ENCODE results near the gene LUZP1.

Gene LUZP1

DNA sequence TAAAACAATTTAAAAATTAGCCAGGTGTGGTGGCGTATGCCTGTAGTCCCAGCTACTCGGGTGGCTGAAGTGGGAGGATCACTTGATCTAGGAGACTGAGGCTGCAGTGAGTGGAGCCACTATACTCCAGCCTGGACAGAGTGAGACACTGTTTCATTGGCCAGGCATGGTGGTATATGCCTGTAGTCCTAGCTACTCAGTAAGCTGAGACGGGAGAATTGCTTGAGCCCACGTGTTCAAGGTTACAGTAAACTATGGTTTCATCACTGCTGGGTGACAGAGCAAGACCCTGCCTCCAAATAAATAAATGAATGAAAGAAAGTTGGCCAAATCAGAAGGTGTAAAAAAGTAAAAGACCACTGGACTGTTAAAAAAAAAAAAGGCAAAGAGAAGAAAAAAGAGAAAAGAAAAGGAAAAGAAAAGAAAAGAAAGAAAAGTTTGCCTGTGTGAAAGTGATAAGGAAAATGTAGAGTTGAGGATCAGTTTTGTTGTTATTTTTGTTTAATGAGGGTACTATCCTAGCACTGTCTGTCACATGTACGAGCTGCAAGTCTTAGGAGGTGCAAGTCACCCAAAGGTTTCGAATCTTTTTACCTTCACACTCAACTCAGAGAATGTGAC is 52.3 kb downstream of the LUZP1 start:
- no peak for DNase-seq (ENCODE audit: low read depth)

GRCh38 chr1:23114424-23115079 is 54.1 kb downstream of the LUZP1 start:
- DNase-seq (ENCODE audit: low read depth), result no peak

DNA sequence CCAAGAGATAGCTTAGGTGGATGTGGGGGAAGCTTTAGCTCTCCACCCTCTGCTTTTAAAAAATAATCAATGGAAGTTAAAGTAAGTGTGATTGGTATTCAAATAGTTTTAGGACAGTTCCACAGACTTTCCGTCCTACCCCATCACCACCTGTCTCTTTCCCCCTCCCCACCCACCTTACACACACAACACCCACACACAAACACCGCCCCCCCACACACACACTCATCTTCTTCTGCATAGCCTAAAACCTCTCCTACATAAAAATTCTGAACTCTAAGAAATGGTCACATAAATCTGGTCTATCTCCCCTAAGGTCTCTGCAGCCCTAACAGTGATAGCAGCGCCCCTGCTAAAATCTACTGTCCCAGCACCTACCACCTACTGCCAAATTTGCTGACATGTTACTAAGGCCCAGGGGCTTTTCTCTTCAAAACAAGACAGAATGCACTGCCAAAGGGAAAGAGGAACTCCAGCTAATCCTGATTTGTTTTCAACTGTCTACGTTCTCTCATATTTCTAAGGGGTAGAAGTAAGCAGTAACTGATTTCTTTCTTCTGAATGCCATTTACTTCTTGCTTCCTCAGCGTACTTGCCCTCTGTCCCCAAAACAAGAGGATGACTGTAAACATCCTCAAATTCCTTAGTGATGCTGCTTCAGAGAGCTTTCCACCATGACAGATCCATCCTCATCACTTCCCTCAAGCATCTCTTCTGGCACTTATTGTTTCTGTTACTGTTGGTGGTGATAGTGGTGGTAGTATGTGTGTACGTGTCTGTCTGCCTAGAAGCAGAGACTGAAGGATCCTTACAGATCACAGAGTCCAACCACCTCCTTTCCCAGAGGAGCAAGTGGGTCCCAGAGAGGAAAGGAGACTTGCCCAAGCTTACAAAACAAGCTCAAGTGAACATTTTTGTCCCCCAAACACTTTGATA is 56.8 kb downstream of the LUZP1 start:
- DNase-seq (ENCODE audit: low read depth), result no peak

DNA sequence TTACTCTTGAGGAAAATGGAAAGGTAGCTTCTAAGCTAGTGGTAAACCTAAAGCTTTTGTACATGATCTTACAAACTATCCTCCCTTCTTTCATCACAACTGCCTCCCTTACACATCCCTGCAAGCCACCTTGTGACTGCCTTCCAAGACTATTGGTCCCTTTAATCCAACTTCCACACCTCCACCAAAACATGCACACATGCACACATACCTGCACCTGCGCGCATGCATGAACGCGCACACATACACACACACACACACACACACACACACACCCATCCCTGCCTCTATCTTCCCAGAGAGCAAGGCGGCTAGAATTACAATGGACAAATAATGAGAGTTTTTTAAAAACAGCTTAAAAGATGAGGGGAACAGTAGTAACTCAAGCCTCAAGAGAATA is 58.3 kb downstream of the LUZP1 start:
- no peak for DNase-seq (ENCODE audit: low read depth)

DNA sequence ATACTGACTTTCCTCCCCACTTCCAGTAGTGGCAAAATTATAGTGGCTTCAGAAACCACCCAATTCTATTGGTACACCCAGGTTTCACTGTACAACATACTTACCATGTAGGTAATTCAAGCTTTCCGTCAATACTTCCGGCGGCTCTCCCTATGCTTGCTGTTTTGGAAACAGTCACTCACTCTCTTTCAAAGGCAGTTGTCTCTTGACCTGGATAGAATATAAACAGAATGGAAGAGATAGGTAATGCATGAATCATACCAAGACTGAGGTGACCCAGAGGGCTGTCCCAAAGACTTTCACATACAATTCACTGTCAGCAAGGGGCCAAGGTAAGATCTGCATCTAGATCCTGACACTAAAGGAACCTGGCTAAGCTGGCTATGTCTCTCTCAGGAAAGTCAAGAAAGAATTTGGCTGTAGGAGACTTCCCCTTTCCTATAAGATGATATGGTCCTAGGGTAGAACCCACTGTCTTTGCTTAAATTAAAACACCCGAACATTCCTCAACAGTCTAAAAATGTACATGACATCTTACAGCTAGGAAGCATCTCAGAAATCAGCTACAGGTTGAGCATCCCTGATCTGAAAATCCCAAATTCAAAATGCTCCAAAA is 59.6 kb downstream of the LUZP1 start:
- DNase-seq (ENCODE audit: low read depth), result no peak

GRCh38 chr1:23103001-23103889 is 65.4 kb downstream of the LUZP1 start:
- DNase-seq (ENCODE audit: low read depth), result no peak

GRCh38 chr1:23102289-23102688 is 66.4 kb downstream of the LUZP1 start:
- no peak for DNase-seq (ENCODE audit: low read depth)

GRCh38 chr1:23101887-23102286 is 66.8 kb downstream of the LUZP1 start:
- DNase-seq (ENCODE audit: low read depth), result no peak

- no peak for DNase-seq (ENCODE audit: low read depth)
These were observed 67.4 kb downstream of the LUZP1 start for GRCh38 chr1:23101101-23101827.

DNA sequence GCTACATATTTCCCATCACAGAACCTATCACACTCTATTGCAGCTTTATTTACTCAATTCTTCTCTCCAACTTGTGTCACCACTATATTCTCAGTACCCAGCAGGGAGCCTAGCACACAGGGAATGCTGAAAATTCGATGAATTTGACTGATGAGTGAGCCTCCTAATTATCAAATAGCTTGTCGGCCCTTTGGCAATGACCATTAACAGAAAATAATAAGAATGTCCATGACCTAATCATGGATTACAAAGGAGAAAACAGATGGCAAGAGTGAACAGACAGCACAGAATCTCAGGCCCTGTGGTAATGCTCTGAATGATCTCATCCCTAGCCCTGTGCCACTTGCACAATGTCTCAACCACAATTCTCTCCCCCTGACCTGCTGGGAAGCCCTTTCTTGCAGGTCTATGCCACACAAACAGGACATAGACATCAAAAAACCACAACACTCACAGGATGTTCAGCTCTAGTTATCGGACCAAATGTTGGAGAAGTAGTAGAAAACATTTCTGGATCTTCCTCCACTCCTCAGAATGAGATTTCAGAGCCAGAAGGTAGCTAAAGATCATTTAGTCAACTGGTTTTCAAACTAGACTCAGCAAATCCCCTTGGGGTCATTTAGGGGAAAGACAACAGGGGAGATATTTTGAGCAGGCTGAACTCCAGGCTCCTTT is 68.4 kb downstream of the LUZP1 start:
- DNase-seq (ENCODE audit: low read depth), result no peak

DNA sequence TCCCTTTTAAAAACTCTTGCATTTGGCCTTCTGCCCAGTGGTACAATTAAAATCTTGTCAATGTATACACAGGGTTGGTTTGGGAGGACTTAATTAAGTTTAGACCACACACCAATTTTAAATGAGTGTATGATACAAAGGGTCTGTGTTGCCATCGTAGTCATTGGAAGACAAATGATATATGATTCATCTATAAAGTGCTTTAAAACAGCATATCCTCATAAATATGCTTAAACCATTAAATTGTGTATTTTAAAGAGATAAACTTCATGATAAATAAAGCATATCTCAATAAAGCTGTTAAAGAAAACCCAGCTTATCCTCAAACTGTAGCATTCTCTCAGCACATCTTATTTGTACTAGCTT is 69.5 kb downstream of the LUZP1 start:
- no peak for DNase-seq (ENCODE audit: low read depth)

- DNase-seq (ENCODE audit: low read depth), result peak; percentile 29
These were observed 70.0 kb downstream of the LUZP1 start for GRCh38 chr1:23098463-23099170.

GRCh38 chr1:23097316-23097715 is 71.3 kb downstream of the LUZP1 start:
- no peak for DNase-seq (ENCODE audit: low read depth)

GRCh38 chr1:23092447-23092846 is 76.2 kb downstream of the LUZP1 start:
- DNase-seq (ENCODE audit: low read depth), result no peak

GRCh38 chr1:23091545-23091944 is 77.1 kb downstream of the LUZP1 start:
- DNase-seq (ENCODE audit: low read depth), result no peak

- DNase-seq (ENCODE audit: low read depth), result no peak
These were observed 78.6 kb downstream of the LUZP1 start for GRCh38 chr1:23090056-23090455.

DNA sequence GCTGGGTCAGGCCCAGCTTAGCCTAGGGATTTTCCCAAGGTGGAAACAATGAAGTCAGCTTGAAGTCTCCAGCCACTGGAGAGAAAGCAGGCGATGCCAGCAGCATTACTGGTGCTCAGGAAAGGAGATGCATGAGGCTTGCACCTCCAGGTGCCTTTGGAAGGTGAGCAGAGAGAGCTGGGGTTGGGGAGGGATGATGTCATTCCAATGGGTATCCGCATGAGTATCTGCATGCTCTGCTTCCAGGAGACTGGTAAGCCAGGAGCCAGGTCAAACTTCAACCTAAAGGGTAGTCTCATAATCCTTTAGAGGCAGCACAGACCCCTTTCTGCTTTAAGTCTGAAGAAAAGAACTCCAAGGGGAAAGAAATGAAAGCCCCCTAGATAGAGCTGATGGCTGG is 80.6 kb downstream of the LUZP1 start:
- no peak for DNase-seq (ENCODE audit: low read depth)

GRCh38 chr1:23085696-23086095 is 83.0 kb downstream of the LUZP1 start:
- no peak for DNase-seq (ENCODE audit: low read depth)

DNA sequence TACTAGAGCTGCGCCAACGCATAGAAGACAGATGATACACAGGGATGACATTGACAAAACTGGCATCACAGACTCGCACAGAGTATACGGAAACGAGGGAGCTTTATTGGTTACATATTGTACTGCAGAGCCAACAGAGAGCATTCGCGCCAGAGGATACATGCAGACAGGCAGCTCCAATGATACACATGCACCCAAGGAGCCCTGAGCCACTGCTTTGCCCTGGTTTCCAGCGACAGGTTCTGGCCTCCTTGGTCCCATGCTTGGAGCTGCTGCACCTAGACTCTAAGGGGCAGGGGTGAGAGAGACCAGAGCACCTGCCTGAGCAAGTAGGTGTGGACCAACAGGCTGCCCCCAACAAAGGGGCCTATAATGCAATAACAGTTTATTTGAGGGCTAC is 83.8 kb downstream of the LUZP1 start:
- DNase-seq (ENCODE audit: low read depth), result no peak

All from activated T-helper 1 cell treated with Interleukin-2 at 50 U/mL for 16 hours (primary cell).